Neural cell (in vitro differentiated cells): ENCODE measurements around the gene CABLES1.

ENCODE experiments used
- CTCF ChIP-seq: fragments of 450-650 bp; IDR thresholded peaks from 2 replicates; pipeline ENCODE4 v1.5.1; 2014; ENCODE audit warnings: antibody characterized with exemption, mild to moderate bottlenecking, moderate library complexity; ENCODE audit not compliant: poor library complexity, severe bottlenecking
- EP300 ChIP-seq: fragments of 450-650 bp; conservative IDR thresholded peaks from 2 replicates; pipeline ENCODE4 v1.6.1; 2014; ENCODE audit warnings: antibody characterized with exemption, mild to moderate bottlenecking, moderate library complexity; ENCODE audit not compliant: poor library complexity, severe bottlenecking
- EZH2 ChIP-seq: fragments of 200-600, 300-800 bp; shearing (Covaris generic), sonication (generic); IDR thresholded peaks from 2 replicates; pipeline ENCODE4 v1.6.1; 2014; ENCODE audit warnings: antibody characterized with exemption, low read length, borderline replicate concordance, mild to moderate bottlenecking; ENCODE audit not compliant: insufficient read depth, poor library complexity, severe bottlenecking
- POLR2AphosphoS5 ChIP-seq: IDR thresholded peaks from 2 replicates; pipeline ENCODE4 v1.6.1; 2012
- SMC3 ChIP-seq: fragments of 450-650 bp; conservative IDR thresholded peaks from 2 replicates; pipeline ENCODE4 v1.6.1; 2014; ENCODE audit warnings: antibody characterized with exemption, mild to moderate bottlenecking, moderate library complexity; ENCODE audit not compliant: poor library complexity
- TAF1 ChIP-seq: IDR thresholded peaks from 2 replicates; pipeline ENCODE4 v1.6.1; 2012; ENCODE audit warnings: low read depth

DNA sequence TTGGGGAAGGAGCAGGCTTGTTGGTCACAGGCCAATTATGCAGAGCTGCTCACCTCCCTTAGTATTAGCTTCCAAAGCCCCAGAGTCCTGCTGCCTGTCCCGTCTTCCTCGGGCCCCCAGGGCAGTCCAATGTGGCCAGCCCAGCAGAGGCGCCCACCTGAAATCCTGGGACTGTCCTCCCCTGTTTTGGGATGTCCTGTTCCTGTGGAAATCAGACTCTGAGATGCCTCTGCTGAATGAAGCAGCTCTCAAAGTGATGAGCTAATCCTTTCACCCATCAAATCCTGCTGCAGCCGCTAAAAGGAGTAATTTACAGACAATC is 105.3 kb downstream of the CABLES1 start:
- TF ChIP-seq TAF1 (no peak), CTCF (no peak), SMC3 (no peak), POLR2AphosphoS5 (no peak), EZH2 (no peak), EP300 (no peak)
